ENCODE data around the gene BCS1L. TPM values are rescaled to one million over a fixed set of nuclear protein-coding genes. Genes with fewer than 3 reads are reported as not detected.

BCS1L gene
- total and polyA plus RNA-seq, 7 donors: 13.4 to 42.5 (median 24.8) TPM

- no peak overlapping the region for H3K27ac ChIP-seq
- H3K9me3 ChIP-seq: no peaks in the 10 kb centered on the region
- DNase-seq: no peak
- H3K27me3 ChIP-seq: no peaks in the 10 kb centered on the region
- peaks cover 0 to 36% (median 7%) of the 10 kb centered on the region in 4 donors for H3K36me3 ChIP-seq
- intact Hi-C loops (cut with DNase I): no loop called here
- TF ChIP-seq CTCF (IDR thresholded peaks at IDR 0.05) (no peak), POLR2AphosphoS5 (IDR thresholded peaks at IDR 0.05) (no peak), POLR2A (IDR thresholded peaks at IDR 0.05) (no peak), EP300 (IDR thresholded peaks at IDR 0.05) (no peak)
- peaks cover 0 to 13% (median 7%) of the 10 kb centered on the region in 4 donors for H3K4me1 ChIP-seq
- 72 to 76% methylated on average over 7 of the region's 7 CpGs for WGBS, 2 donors
- no peak overlapping the region for H3K4me3 ChIP-seq
Measured at GRCh38 chr2:218622606-218623365, 36.7 kb upstream of the BCS1L start.

- H3K9me3 ChIP-seq: no peaks in the 10 kb centered on the region
- DNase-seq: no peak
- H3K27ac ChIP-seq: no peak overlapping the region
- H3K4me3 ChIP-seq: no peak overlapping the region
- WGBS, 2 donors: 38 to 68% methylated on average over 3 of the region's 3 CpGs
- intact Hi-C loops (cut with DNase I): no loop called here
- H3K36me3 ChIP-seq: peaks cover 4 to 40% (median 7%) of the 10 kb centered on the region in 4 donors
- peaks cover 0 to 10% (median 7%) of the 10 kb centered on the region in 4 donors for H3K4me1 ChIP-seq
- TF ChIP-seq CTCF (IDR thresholded peaks at IDR 0.05) (no peak), POLR2AphosphoS5 (IDR thresholded peaks at IDR 0.05) (no peak), EP300 (IDR thresholded peaks at IDR 0.05) (no peak), POLR2A (IDR thresholded peaks at IDR 0.05) (no peak)
- H3K27me3 ChIP-seq: no peaks in the 10 kb centered on the region
Measured at GRCh38 chr2:218623366-218623705, 36.1 kb upstream of the BCS1L start.

- TF ChIP-seq EP300 (IDR thresholded peaks at IDR 0.05): no peak
- TF ChIP-seq POLR2A (IDR thresholded peaks at IDR 0.05): no peak
- no peak for TF ChIP-seq POLR2AphosphoS5 (IDR thresholded peaks at IDR 0.05)
- no peak for TF ChIP-seq CTCF (IDR thresholded peaks at IDR 0.05)
- H3K36me3 ChIP-seq: peaks cover 0 to 55% (median 8%) of the 10 kb centered on the region in 4 donors
- no peak for DNase-seq
- H3K27ac ChIP-seq: no peak overlapping the region
- no peak overlapping the region for H3K4me3 ChIP-seq
- intact Hi-C loops (cut with DNase I): no loop called here
- no peaks in the 10 kb centered on the region for H3K9me3 ChIP-seq
- peaks cover 0 to 9% (median 7%) of the 10 kb centered on the region in 4 donors for H3K4me1 ChIP-seq
- H3K27me3 ChIP-seq: no peaks in the 10 kb centered on the region
- WGBS, 2 donors: 90 to 94% methylated on average over 4 of the region's 4 CpGs
Measured at GRCh38 chr2:218626369-218626768, 33.1 kb upstream of the BCS1L start.

- no peak for DNase-seq
- Histone ChIP-seq H3K27me3 (no peaks in the 10 kb centered on the region), H3K4me3 (no peak overlapping the region), H3K9me3 (no peaks in the 10 kb centered on the region), H3K27ac (no peak overlapping the region), H3K36me3 (peaks cover 0 to 55% (median 6%) of the 10 kb centered on the region in 4 donors), H3K4me1 (no peaks in the 10 kb centered on the region)
- WGBS, 2 donors: 93 to 98% methylated on average over 4 of the region's 4 CpGs
- TF ChIP-seq EP300 (IDR thresholded peaks at IDR 0.05) (no peak), POLR2A (IDR thresholded peaks at IDR 0.05) (no peak), CTCF (IDR thresholded peaks at IDR 0.05) (no peak), POLR2AphosphoS5 (IDR thresholded peaks at IDR 0.05) (no peak)
- intact Hi-C loops (cut with DNase I): no loop called here
Measured at GRCh38 chr2:218627939-218628338, 31.5 kb upstream of the BCS1L start.

All from sigmoid colon (tissue), 7 donors.